Osteoblast (primary cell): ENCODE data around the gene KIAA1217. TPM values are rescaled to one million over a fixed set of nuclear protein-coding genes. Genes with fewer than 3 reads are reported as not detected.

Experiments used
- DNase-seq: peaks from one replicate; pipeline ENCODE4 v3.0.0; 2011; ENCODE audit warnings: low spot score, mixed read lengths; ENCODE audit not compliant: insufficient read length; ENCODE audit errors: missing footprints
- H2AFZ ChIP-seq: 2 replicates; pipeline ENCODE4 v1.6.0; 2011; ENCODE audit warnings: mild to moderate bottlenecking, low read length
- H3K27ac ChIP-seq: 2 replicates; pipeline ENCODE4 v1.5.1; 2011; ENCODE audit warnings: mild to moderate bottlenecking, low read depth, low read length, moderate library complexity
- H3K27me3 ChIP-seq: 2 replicates; pipeline ENCODE4 v1.6.0; 2012; ENCODE audit warnings: mild to moderate bottlenecking, control low read depth, inconsistent platforms, low read length, moderate library complexity; ENCODE audit not compliant: insufficient read depth
- H3K36me3 ChIP-seq: 2 replicates; pipeline ENCODE4 v1.5.1; 2011; ENCODE audit warnings: mild to moderate bottlenecking, low read length, control low read depth, moderate library complexity; ENCODE audit not compliant: insufficient read depth
- H3K4me1 ChIP-seq: 2 replicates; pipeline ENCODE4 v1.5.1; 2011; ENCODE audit warnings: mild to moderate bottlenecking, low read length, control low read depth, moderate library complexity; ENCODE audit not compliant: insufficient read depth
- H3K4me2 ChIP-seq: 2 replicates; pipeline ENCODE4 v1.6.0; 2011; ENCODE audit warnings: mild to moderate bottlenecking, low read length; ENCODE audit not compliant: insufficient read depth
- H3K4me3 ChIP-seq: fragments of 200-600 bp; sonication (generic); 3 replicates; pipeline ENCODE4 v1.5.1; 2012; ENCODE audit warnings: mild to moderate bottlenecking, low read length, inconsistent platforms; ENCODE audit not compliant: insufficient read depth
- H3K79me2 ChIP-seq: 2 replicates; pipeline ENCODE4 v1.6.0; 2012; ENCODE audit warnings: mild to moderate bottlenecking, low read length, control low read depth, inconsistent platforms; ENCODE audit not compliant: insufficient read depth
- H3K9me3 ChIP-seq: 2 replicates; pipeline ENCODE4 v1.5.1; 2011; ENCODE audit warnings: low read depth, low read length, control low read depth
- H4K20me1 ChIP-seq: 2 replicates; pipeline ENCODE4 v1.6.0; 2012; ENCODE audit warnings: mild to moderate bottlenecking, low read length, control low read depth; ENCODE audit not compliant: insufficient read depth
- CTCF ChIP-seq: IDR thresholded peaks from 2 replicates; pipeline ENCODE4 v1.5.1; 2011; ENCODE audit warnings: mild to moderate bottlenecking, low read depth, low read length, moderate library complexity; ENCODE audit errors: extremely low read depth
- total RNA-seq: library from RNA; depleted of rRNA; stranded (reverse); fragments of >200 nt; gene quantifications from 2 replicates; pipeline ENCODE4 v1.2.3, GENCODE V29; 2012

Gene KIAA1217
- total RNA-seq, 1 donor = 51.0 TPM

GRCh38 chr10:24571870-24572450, 363.0 kb downstream of the KIAA1217 start:
- Histone ChIP-seq H3K27me3 (no peaks in the 10 kb centered on the region), H3K9me3 (no peaks in the 10 kb centered on the region), H4K20me1 (no peaks in the 10 kb centered on the region), H3K36me3 (no peaks in the 10 kb centered on the region), H3K27ac (no peak overlapping the region), H3K4me1 (no peaks in the 10 kb centered on the region), H3K79me2 (no peaks in the 10 kb centered on the region), H2AFZ (no peak overlapping the region), H3K4me2 (no peak overlapping the region), H3K4me3 (no peak overlapping the region)
- TF ChIP-seq CTCF = no peak
- no peak for DNase-seq

- Histone ChIP-seq H3K4me2 (no peak overlapping the region), H3K27me3 (no peaks in the 10 kb centered on the region), H2AFZ (no peak overlapping the region), H3K4me3 (no peak overlapping the region), H3K27ac (no peak overlapping the region), H3K9me3 (no peaks in the 10 kb centered on the region), H4K20me1 (no peaks in the 10 kb centered on the region), H3K79me2 (no peaks in the 10 kb centered on the region), H3K36me3 (no peaks in the 10 kb centered on the region), H3K4me1 (no peaks in the 10 kb centered on the region)
- no peak for TF ChIP-seq CTCF
- DNase-seq = no peak
These were observed 365.2 kb downstream of the KIAA1217 start for GRCh38 chr10:24574161-24574560.

- H3K9me3 ChIP-seq = no peaks in the 10 kb centered on the region
- H2AFZ ChIP-seq = no peak overlapping the region
- no peak overlapping the region for H3K4me2 ChIP-seq
- no peak overlapping the region for H3K4me3 ChIP-seq
- no peak overlapping the region for H3K27ac ChIP-seq
- no peaks in the 10 kb centered on the region for H3K36me3 ChIP-seq
- no peak for TF ChIP-seq CTCF
- no peaks in the 10 kb centered on the region for H3K4me1 ChIP-seq
- H3K27me3 ChIP-seq = no peaks in the 10 kb centered on the region
- no peak for DNase-seq
- no peaks in the 10 kb centered on the region for H3K79me2 ChIP-seq
- no peaks in the 10 kb centered on the region for H4K20me1 ChIP-seq
These were observed 365.7 kb downstream of the KIAA1217 start for GRCh38 chr10:24574578-24575155.

- Histone ChIP-seq H3K4me2 (no peak overlapping the region), H3K9me3 (no peaks in the 10 kb centered on the region), H3K4me1 (no peaks in the 10 kb centered on the region), H2AFZ (no peak overlapping the region), H3K36me3 (no peaks in the 10 kb centered on the region), H3K4me3 (no peak overlapping the region), H3K27me3 (no peaks in the 10 kb centered on the region), H3K27ac (no peak overlapping the region), H4K20me1 (no peaks in the 10 kb centered on the region), H3K79me2 (no peaks in the 10 kb centered on the region)
- TF ChIP-seq CTCF = no peak
- DNase-seq = no peak
These were observed 366.6 kb downstream of the KIAA1217 start for GRCh38 chr10:24575481-24576002.
